Caco-2 (cell line): Measurements from ENCODE around the gene AKT1. TPM values are rescaled to one million over a fixed set of nuclear protein-coding genes. Genes with fewer than 3 reads are reported as not detected.

Experiments used
- BruUV-seq: library from RNA; stranded (reverse); fragments of 400-500 nt; replicated peaks from 2 replicates; lab custom pipeline; 2021; lab: Mats Ljungman, UMichigan
- CTCF ChIA-PET: fragments of 300-600 bp; sonication (Branson Sonifier 250); formaldehyde crosslinking; loops from one replicate; lab custom pipeline; 2022; ENCODE audit warnings: antibody characterized with exemption; lab: Charles Lee
- POLR2A ChIA-PET: fragments of 300-600 bp; sonication (Branson Sonifier 250); formaldehyde crosslinking; loops from one replicate; lab custom pipeline; 2022; ENCODE audit warnings: antibody characterized with exemption; lab: Charles Lee
- DNase-seq, 2 experiments: peaks; one replicate each; pipeline versions ENCODE4 v3.0.0 to v3.0.0-alpha.2; 2020 to 2022
- H3K27me3 ChIP-seq: replicated peaks from 2 replicates; pipeline ENCODE4 v1.6.0; 2011; ENCODE audit warnings: low read length; ENCODE audit not compliant: control insufficient read depth, insufficient read depth
- H3K36me3 ChIP-seq: 2 replicates; pipeline ENCODE4 v1.5.1; 2011; ENCODE audit warnings: low read length; ENCODE audit not compliant: control insufficient read depth, insufficient read depth
- H3K4me1 ChIP-seq: fragments of 250-450 bp; sonication (Bioruptor Pico); 2 replicates; pipeline ENCODE4 v1.5.1; 2020; ENCODE audit warnings: mild to moderate bottlenecking
- H3K4me3 ChIP-seq: 2 replicates; pipeline ENCODE4 v1.5.1; 2011; ENCODE audit warnings: low read depth, mild to moderate bottlenecking, control low read depth, low read length
- H3K9me3 ChIP-seq: fragments of 250-450 bp; sonication (Bioruptor Pico); 2 replicates; pipeline ENCODE4 v1.5.1; 2020; ENCODE audit warnings: mild to moderate bottlenecking, moderate library complexity
- H3K27ac Mint-ChIP-seq: one replicate; pipeline ENCODE4 v1.8.0; 2022; ENCODE audit warnings: mixed read lengths; ENCODE audit not compliant: unreplicated experiment
- H3K27me3 Mint-ChIP-seq: one replicate; pipeline ENCODE4 v1.8.0; 2022; ENCODE audit warnings: mixed read lengths; ENCODE audit not compliant: insufficient read depth, unreplicated experiment
- H3K36me3 Mint-ChIP-seq: one replicate; pipeline ENCODE4 v1.8.0; 2022; ENCODE audit warnings: mild to moderate bottlenecking, mixed read lengths; ENCODE audit not compliant: insufficient read depth, unreplicated experiment
- H3K4me1 Mint-ChIP-seq: one replicate; pipeline ENCODE4 v1.8.0; 2022; ENCODE audit warnings: low read depth, mixed read lengths; ENCODE audit not compliant: unreplicated experiment
- H3K4me3 Mint-ChIP-seq: one replicate; pipeline ENCODE4 v1.8.0; 2022; ENCODE audit warnings: mild to moderate bottlenecking, moderate library complexity, mixed read lengths; ENCODE audit not compliant: unreplicated experiment
- H3K9me3 Mint-ChIP-seq: one replicate; pipeline ENCODE4 v1.8.0; 2022; ENCODE audit warnings: mixed read lengths; ENCODE audit not compliant: unreplicated experiment
- intact Hi-C: fragments of 100-400 bp; cut with micrococcal nuclease; formaldehyde crosslinking; loops from one replicate; pipeline ENCODE4 v1.10.0; 2022; ENCODE audit not compliant: unreplicated experiment
- total RNA-seq: library from RNA; stranded (reverse); gene quantifications from 2 replicates; pipeline ENCODE4 v1.2.3, GENCODE V29; 2022
- TF ChIP-seq, protein P1 (sequence below), 2 experiments: fragments of 200-600 bp in 1 of 2; IDR thresholded peaks; 1 replicate in 1 of 2; 2 replicates in 1 of 2; pipeline versions ENCODE4 v1.5.1 to v1.8.0; 2011 to 2022; ENCODE audit warnings: antibody characterized with exemption in 1 of 2, control low read depth in 1 of 2, inconsistent platforms in 1 of 2, low read depth in 1 of 2, low read length in 1 of 2, mild to moderate bottlenecking in 1 of 2, moderate library complexity in 1 of 2; ENCODE audit not compliant: insufficient read depth in 1 of 2, severe bottlenecking in 1 of 2, unreplicated experiment in 1 of 2

The AKT1 gene
- total RNA-seq, 1 experiment from 2014 or later: 110 TPM

DNA sequence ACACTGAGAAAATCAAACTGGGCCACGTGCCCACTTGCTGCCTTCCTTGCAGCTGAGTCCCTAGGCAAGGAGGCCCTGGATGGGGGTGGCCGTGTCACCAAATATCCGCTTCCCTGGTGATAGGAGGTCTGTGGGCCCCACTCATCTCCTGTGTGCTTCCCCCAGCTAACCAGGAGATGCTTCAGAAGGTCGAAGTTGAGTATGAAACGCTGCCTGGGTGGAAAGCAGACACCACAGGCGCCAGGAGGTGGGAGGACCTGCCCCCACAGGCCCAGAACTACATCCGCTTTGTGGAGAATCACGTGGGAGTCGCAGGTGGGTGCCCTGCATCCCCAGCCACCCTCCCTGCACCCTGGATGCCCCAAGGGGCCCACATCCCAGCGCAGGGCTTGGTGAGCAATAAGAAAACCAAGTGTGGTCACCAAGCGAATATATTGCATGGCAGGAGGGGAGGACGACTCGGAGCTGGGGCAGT lies 49.4 kb downstream of the AKT1 start:
- Histone ChIP-seq H3K36me3 (no peaks in the 10 kb centered on the region), H3K27me3 (no peaks in the 10 kb centered on the region), H3K4me1 (peaks cover 16% of the 10 kb centered on the region), H3K4me3 (no peak overlapping the region), H3K9me3 (no peaks in the 10 kb centered on the region)
- no TSS peak for BruUV-seq
- TF ChIP-seq, protein P1, sequence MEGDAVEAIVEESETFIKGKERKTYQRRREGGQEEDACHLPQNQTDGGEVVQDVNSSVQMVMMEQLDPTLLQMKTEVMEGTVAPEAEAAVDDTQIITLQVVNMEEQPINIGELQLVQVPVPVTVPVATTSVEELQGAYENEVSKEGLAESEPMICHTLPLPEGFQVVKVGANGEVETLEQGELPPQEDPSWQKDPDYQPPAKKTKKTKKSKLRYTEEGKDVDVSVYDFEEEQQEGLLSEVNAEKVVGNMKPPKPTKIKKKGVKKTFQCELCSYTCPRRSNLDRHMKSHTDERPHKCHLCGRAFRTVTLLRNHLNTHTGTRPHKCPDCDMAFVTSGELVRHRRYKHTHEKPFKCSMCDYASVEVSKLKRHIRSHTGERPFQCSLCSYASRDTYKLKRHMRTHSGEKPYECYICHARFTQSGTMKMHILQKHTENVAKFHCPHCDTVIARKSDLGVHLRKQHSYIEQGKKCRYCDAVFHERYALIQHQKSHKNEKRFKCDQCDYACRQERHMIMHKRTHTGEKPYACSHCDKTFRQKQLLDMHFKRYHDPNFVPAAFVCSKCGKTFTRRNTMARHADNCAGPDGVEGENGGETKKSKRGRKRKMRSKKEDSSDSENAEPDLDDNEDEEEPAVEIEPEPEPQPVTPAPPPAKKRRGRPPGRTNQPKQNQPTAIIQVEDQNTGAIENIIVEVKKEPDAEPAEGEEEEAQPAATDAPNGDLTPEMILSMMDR (IDR thresholded peaks at IDR 0.05; ENCODE audit: insufficient read depth in 1 of 2, low read depth in 1 of 2, low read length in 1 of 2, severe bottlenecking in 1 of 2, unreplicated experiment in 1 of 2): no peak
- Mint-ChIP-seq H3K4me1 (peaks cover 7% of the 10 kb centered on the region), H3K36me3 (no peaks in the 10 kb centered on the region), H3K27me3 (no peaks in the 10 kb centered on the region), H3K9me3 (no peaks in the 10 kb centered on the region), H3K4me3 (no peak overlapping the region), H3K27ac (no peak overlapping the region)
- ChIA-PET POLR2A (no interaction called here), CTCF (no interaction called here)
- intact Hi-C loops: no loop called here
- no peak for DNase-seq

DNA sequence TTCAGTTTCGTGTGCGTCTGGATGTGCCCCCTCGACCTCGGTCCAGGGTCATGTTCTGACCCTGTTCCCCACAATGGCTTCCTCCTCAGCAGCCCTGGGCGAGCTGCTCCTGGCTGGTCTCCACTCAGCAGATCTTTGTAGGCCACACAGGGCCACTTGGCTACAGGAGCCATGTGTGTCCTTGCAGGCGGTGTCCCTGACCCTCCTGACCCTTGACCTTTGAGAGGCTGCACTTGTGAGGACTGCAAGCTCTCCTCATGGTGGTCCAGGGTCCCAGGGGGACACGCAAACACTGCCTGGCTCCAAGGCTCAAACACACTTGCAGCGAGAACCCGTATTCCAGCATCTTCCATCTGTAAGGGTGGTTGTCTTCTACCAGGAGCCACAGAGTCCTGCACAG lies 50.1 kb downstream of the AKT1 start:
- CTCF ChIA-PET: no interaction called here
- intact Hi-C loops: no loop called here
- POLR2A ChIA-PET: no interaction called here
- H3K4me1 ChIP-seq: peaks cover 16% of the 10 kb centered on the region
- no peak overlapping the region for H3K27ac Mint-ChIP-seq
- no peak overlapping the region for H3K4me3 ChIP-seq
- no TSS peak for BruUV-seq
- no peaks in the 10 kb centered on the region for H3K36me3 ChIP-seq
- H3K9me3 Mint-ChIP-seq: no peaks in the 10 kb centered on the region
- no peak overlapping the region for H3K4me3 Mint-ChIP-seq
- no peak for DNase-seq
- TF ChIP-seq, protein P1 (IDR thresholded peaks at IDR 0.05; ENCODE audit: insufficient read depth in 1 of 2, low read depth in 1 of 2, low read length in 1 of 2, severe bottlenecking in 1 of 2, unreplicated experiment in 1 of 2): no peak
- H3K4me1 Mint-ChIP-seq: peaks cover 7% of the 10 kb centered on the region
- no peaks in the 10 kb centered on the region for H3K9me3 ChIP-seq
- no peaks in the 10 kb centered on the region for H3K36me3 Mint-ChIP-seq
- no peaks in the 10 kb centered on the region for H3K27me3 Mint-ChIP-seq
- H3K27me3 ChIP-seq: no peaks in the 10 kb centered on the region

DNA sequence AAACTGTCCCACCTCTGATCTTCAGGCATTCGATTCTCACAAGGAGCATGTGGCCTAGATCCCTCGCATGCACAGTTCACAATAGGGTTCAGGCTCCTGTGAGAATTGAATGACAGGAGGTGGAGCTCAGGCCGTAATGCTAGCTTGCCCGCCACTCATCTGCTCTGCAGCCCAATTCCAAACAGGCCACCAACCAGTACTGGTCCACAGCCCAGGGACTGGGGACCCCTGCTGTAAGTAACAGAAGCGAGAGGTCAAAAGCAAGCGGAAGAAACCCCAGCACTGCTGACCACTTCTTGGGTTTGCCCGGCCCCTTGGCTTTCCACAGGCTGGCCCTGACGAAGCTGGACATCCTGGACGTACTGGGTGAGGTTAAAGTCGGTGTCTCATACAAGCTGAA lies 51.1 kb downstream of the AKT1 start:
- intact Hi-C loops: no loop called here
- CTCF ChIA-PET: no interaction called here
- no peak for DNase-seq
- H3K36me3 ChIP-seq: no peaks in the 10 kb centered on the region
- no peak overlapping the region for H3K27ac Mint-ChIP-seq
- TF ChIP-seq, protein P1 (IDR thresholded peaks at IDR 0.05; ENCODE audit: insufficient read depth in 1 of 2, low read depth in 1 of 2, low read length in 1 of 2, severe bottlenecking in 1 of 2, unreplicated experiment in 1 of 2): no peak
- H3K9me3 Mint-ChIP-seq: no peaks in the 10 kb centered on the region
- H3K4me1 ChIP-seq: peaks cover 10% of the 10 kb centered on the region
- no TSS peak for BruUV-seq
- H3K36me3 Mint-ChIP-seq: no peaks in the 10 kb centered on the region
- H3K9me3 ChIP-seq: no peaks in the 10 kb centered on the region
- peaks cover 7% of the 10 kb centered on the region for H3K4me1 Mint-ChIP-seq
- no peak overlapping the region for H3K4me3 ChIP-seq
- no peaks in the 10 kb centered on the region for H3K27me3 Mint-ChIP-seq
- no peaks in the 10 kb centered on the region for H3K27me3 ChIP-seq
- no peak overlapping the region for H3K4me3 Mint-ChIP-seq
- POLR2A ChIA-PET: no interaction called here
